GM12891 (cell line): ENCODE results near the gene KITLG.

Experiments used
- DNase-seq: peaks from one replicate; pipeline ENCODE4 v3.0.0; 2011; ENCODE audit warnings: low spot score; ENCODE audit not compliant: insufficient read length
- FAIRE-seq: peaks from 2 replicates; lab custom pipeline; 2011; peaks lifted over from hg19 to GRCh38; lab: Jason Lieb, UNC
- PAX5 ChIP-seq: IDR thresholded peaks from 2 replicates; pipeline ENCODE4 v1.6.1; 2011; ENCODE audit warnings: low read length, moderate library complexity, mild to moderate bottlenecking; ENCODE audit not compliant: insufficient read depth, severe bottlenecking
- POLR2A ChIP-seq: IDR thresholded peaks from 2 replicates; pipeline ENCODE4 v1.6.1; 2011; ENCODE audit warnings: low read depth, low read length, control low read depth
- POLR2AphosphoS5 ChIP-seq: IDR thresholded peaks from 2 replicates; pipeline ENCODE4 v1.6.1; 2011; ENCODE audit warnings: low read depth, low read length, control low read depth
- POU2F2 ChIP-seq: IDR thresholded peaks from 2 replicates; pipeline ENCODE4 v1.6.1; 2011; ENCODE audit warnings: low read depth, mild to moderate bottlenecking, control low read depth, low read length, moderate library complexity
- SPI1 ChIP-seq: IDR thresholded peaks from 2 replicates; pipeline ENCODE4 v1.6.1; 2011; ENCODE audit warnings: low read depth, low read length, control low read depth
- TAF1 ChIP-seq: IDR thresholded peaks from 2 replicates; pipeline ENCODE4 v1.6.1; 2011; ENCODE audit warnings: low read depth, low read length, control low read depth

KITLG gene

GRCh38 chr12:88600272-88600671 lies 20.0 kb upstream of the KITLG start:
- no peak for TF ChIP-seq POLR2A
- TF ChIP-seq TAF1 = no peak
- TF ChIP-seq PAX5 = no peak
- TF ChIP-seq SPI1 = no peak
- no peak for TF ChIP-seq POU2F2
- no peak for TF ChIP-seq POLR2AphosphoS5
- DNase-seq (no peak), FAIRE-seq (no peak)

- no peak for DNase-seq
- no peak for TF ChIP-seq TAF1
- TF ChIP-seq POLR2AphosphoS5 = no peak
- TF ChIP-seq POLR2A = no peak
- TF ChIP-seq SPI1 = no peak
- no peak for TF ChIP-seq PAX5
- TF ChIP-seq POU2F2 = no peak
- FAIRE-seq = no peak
Observed at GRCh38 chr12:88597365-88597764, 17.1 kb upstream of the KITLG start.

- no peak for FAIRE-seq
- DNase-seq = no peak
- TF ChIP-seq POLR2A (no peak), POU2F2 (no peak), SPI1 (no peak), POLR2AphosphoS5 (no peak), PAX5 (no peak), TAF1 (no peak)
Observed at GRCh38 chr12:88595697-88596096, 15.4 kb upstream of the KITLG start.

- no peak for FAIRE-seq
- DNase-seq = no peak
- TF ChIP-seq POLR2AphosphoS5 = no peak
- TF ChIP-seq PAX5 = no peak
- no peak for TF ChIP-seq POLR2A
- TF ChIP-seq POU2F2 = no peak
- no peak for TF ChIP-seq TAF1
- no peak for TF ChIP-seq SPI1
Observed at GRCh38 chr12:88594780-88595179, 14.5 kb upstream of the KITLG start.

- no peak for DNase-seq
- FAIRE-seq = no peak
- TF ChIP-seq POLR2A (no peak), TAF1 (no peak), PAX5 (no peak), SPI1 (no peak), POLR2AphosphoS5 (no peak), POU2F2 (no peak)
Observed at GRCh38 chr12:88591343-88591742, 11.1 kb upstream of the KITLG start.

GRCh38 chr12:88590851-88591250 lies 10.6 kb upstream of the KITLG start:
- FAIRE-seq = no peak
- DNase-seq = no peak

GRCh38 chr12:88585077-88585476 lies 4.8 kb upstream of the KITLG start:
- no peak for TF ChIP-seq POLR2A
- DNase-seq (no peak), FAIRE-seq (no peak)

More at GRCh38 chr12:88590851-88591250, 10.6 kb upstream of the KITLG start:
- TF ChIP-seq PAX5 (no peak), POLR2A (no peak), SPI1 (no peak), POU2F2 (no peak), TAF1 (no peak), POLR2AphosphoS5 (no peak)

GRCh38 chr12:88579601-88580050 lies 645 bp downstream of the KITLG start:
- TF ChIP-seq POLR2A (no peak), TAF1 (no peak), SPI1 (no peak), POU2F2 (no peak), PAX5 (no peak), POLR2AphosphoS5 (no peak)
- DNase-seq = no peak
- no peak for FAIRE-seq

- DNase-seq = no peak
- no peak for FAIRE-seq
- no peak for TF ChIP-seq POU2F2
- TF ChIP-seq POLR2AphosphoS5 = no peak
- TF ChIP-seq POLR2A = no peak
- TF ChIP-seq SPI1 = no peak
- TF ChIP-seq PAX5 = no peak
- TF ChIP-seq TAF1 = no peak
Observed at GRCh38 chr12:88579161-88579517, 1.1 kb downstream of the KITLG start.

- DNase-seq (no peak), FAIRE-seq (no peak)
- TF ChIP-seq POU2F2 = no peak
- TF ChIP-seq POLR2A = no peak
- no peak for TF ChIP-seq PAX5
- TF ChIP-seq SPI1 = no peak
- TF ChIP-seq TAF1 = no peak
- TF ChIP-seq POLR2AphosphoS5 = no peak
Observed at GRCh38 chr12:88578276-88579160, 1.8 kb downstream of the KITLG start.

- TF ChIP-seq SPI1 (no peak), TAF1 (no peak), POU2F2 (no peak), POLR2AphosphoS5 (no peak), PAX5 (no peak), POLR2A (no peak)
- FAIRE-seq (no peak), DNase-seq (no peak)
Observed at GRCh38 chr12:88577537-88577936, 2.7 kb downstream of the KITLG start.
